Endometrial microvascular endothelial cells (primary cell): ENCODE measurements around the gene CD8B2. TPM values are rescaled to one million over a fixed set of nuclear protein-coding genes. Genes with fewer than 3 reads are reported as not detected.
"Not testable (repeated sequence)": the region's sequence is repeated elsewhere in the genome, so short reads cannot be mapped to it uniquely, and the experiment has no call there.

Experiments used
- in situ Hi-C: cut with HindIII; loops from 2 replicates; pipeline ENCODE4 v1.10.0; 2017; ENCODE audit warnings: low sequenced_read_pairs, low pct_unique_long_range_greater_than_20kb; ENCODE audit errors: inconsistent ontology term
- total RNA-seq: library from RNA; depleted of rRNA; stranded (reverse); fragments of >200 nt; gene quantifications from one replicate; pipeline ENCODE4 v1.2.3, GENCODE V29; 2015; ENCODE audit errors: inconsistent ontology term

CD8B2 gene
- total RNA-seq, 1 donor from 2014 or later = not detected

DNA sequence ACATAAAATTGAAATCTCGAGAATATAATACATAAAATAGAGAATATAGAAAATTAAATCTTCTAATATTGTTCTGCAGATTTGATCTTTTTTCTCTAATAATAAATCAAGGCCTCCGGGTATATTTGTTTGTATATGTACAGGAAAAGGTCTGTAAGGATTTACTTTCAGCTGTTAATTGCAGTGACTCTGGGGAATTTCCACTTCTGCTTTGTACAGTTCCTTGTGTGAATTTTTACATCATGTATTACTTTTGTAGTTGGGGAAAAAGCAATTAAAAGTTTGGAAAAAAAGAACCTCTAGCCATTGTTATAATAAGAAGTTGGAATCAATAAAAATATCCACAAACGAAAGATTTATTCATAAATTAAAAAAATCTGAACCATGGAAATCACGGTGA, 23.6 kb downstream of the CD8B2 start:
- in situ Hi-C loops = not testable (repeated sequence)

- in situ Hi-C loops = not testable (repeated sequence)
Observed at GRCh38 chr2:106511476-106511901, 24.3 kb downstream of the CD8B2 start.

GRCh38 chr2:106511934-106512333, 24.8 kb downstream of the CD8B2 start:
- in situ Hi-C loops = not testable (repeated sequence)

- in situ Hi-C loops = not testable (repeated sequence)
Observed at GRCh38 chr2:106513391-106513790, 26.2 kb downstream of the CD8B2 start.

DNA sequence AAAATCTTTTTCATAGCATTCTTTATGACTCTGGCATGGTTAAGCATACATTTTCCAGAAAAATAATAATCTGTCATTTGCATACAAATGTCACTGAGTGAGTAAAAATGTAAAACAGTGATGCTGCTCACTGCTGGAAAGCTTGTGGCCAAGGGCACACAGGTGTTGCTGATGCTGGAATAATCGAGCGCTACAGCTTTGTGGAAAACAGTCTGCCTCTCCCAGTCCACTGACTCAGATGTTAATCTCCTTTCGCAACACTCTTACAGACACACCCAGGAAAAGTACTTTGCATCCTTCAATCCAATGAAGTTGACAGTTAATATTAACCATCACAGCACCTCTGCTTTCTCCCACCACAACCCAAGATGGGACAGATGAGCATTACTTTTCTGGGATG, 27.7 kb downstream of the CD8B2 start:
- in situ Hi-C loops = not testable (repeated sequence)

GRCh38 chr2:106516436-106516835, 29.3 kb downstream of the CD8B2 start:
- in situ Hi-C loops = no loop called here

- in situ Hi-C loops = no loop called here
Observed at GRCh38 chr2:106516864-106517263, 29.7 kb downstream of the CD8B2 start.

- in situ Hi-C loops = no loop called here
Observed at GRCh38 chr2:106517329-106517728, 30.2 kb downstream of the CD8B2 start.

DNA sequence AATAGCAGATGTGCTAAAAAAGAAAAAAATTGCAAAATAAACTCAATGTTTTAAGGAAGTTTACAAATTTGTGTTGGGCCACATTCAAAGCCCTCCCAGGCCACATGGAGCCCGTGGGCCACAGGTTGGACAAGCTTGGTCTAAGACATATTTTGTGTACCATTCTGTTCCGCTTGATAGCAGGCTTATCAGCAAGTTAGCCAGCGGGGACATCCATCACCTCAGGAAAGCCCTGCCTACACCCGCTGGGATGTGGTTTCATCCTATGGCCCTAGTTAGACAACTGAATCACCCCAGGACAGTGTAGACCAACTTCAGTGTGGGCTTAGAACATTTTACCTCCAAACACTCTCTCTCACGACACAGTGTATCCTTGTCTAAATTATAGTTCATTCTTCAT, 32.6 kb downstream of the CD8B2 start:
- in situ Hi-C loops = no loop called here

DNA sequence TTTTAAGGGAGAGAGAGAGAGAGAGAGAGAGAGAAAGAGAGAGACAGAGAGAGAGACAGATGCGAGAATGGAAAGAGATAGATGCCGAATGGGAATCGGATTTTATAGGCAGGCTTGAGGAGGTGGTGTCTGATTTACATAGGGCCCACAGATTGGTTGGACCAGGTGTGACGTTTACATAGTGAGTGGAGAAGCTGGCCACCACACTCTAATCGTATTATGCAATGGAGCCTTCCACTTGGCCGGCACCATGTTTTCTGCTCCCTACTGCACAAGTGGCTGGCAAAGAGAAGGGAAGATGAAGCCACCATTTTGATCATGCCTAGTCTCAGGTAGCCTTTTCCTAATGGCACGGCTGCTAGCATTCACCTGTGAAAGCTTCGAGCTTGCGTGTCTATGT, 33.9 kb downstream of the CD8B2 start:
- in situ Hi-C loops = no loop called here

GRCh38 chr2:106523976-106524665, 37.0 kb downstream of the CD8B2 start:
- in situ Hi-C loops = no loop called here

- in situ Hi-C loops = no loop called here
Observed at GRCh38 chr2:106530866-106531265, 43.7 kb downstream of the CD8B2 start.

GRCh38 chr2:106531676-106532214, 44.6 kb downstream of the CD8B2 start:
- in situ Hi-C loops = no loop called here

GRCh38 chr2:106532236-106532635, 45.1 kb downstream of the CD8B2 start:
- in situ Hi-C loops = no loop called here

- in situ Hi-C loops = no loop called here
Observed at GRCh38 chr2:106534471-106534870, 47.3 kb downstream of the CD8B2 start.

DNA sequence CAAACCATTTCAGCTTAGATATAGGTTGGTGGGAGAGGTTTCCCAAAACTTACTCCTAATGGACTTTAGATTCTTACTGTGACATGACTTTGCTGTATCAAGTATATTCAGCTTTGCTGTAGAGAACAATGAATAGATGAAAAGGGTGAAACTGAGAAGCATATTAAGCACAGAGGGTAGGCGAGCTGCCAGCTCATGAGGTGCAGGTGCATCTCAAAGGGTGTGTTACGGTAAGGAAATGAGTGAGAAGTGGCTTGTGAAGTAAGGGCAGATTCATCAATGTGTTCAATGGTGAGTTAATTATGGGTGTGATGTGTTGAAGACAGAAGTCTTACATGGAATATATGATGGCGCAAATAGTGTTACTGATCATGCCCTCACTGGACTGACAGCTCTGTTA, 49.3 kb downstream of the CD8B2 start:
- in situ Hi-C loops = no loop called here

DNA sequence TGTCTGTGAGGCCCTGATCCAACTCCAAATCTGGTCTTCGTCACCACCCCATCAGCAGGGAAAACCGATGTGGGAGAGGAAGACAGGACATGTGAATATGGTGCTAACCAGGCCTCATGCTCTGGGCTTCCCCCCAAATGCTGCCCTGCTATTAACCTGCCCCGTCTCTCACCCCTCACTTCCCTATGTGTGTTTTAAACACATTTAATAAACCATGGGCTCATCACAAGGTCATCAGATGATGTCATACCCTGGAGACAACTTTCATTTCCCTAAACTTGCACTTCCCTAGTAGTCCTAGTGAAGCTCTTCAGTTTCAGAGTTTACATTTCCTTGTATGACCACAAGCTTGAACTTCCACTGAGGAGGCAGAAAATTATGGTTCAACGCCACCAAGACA, 49.9 kb downstream of the CD8B2 start:
- in situ Hi-C loops = no loop called here

DNA sequence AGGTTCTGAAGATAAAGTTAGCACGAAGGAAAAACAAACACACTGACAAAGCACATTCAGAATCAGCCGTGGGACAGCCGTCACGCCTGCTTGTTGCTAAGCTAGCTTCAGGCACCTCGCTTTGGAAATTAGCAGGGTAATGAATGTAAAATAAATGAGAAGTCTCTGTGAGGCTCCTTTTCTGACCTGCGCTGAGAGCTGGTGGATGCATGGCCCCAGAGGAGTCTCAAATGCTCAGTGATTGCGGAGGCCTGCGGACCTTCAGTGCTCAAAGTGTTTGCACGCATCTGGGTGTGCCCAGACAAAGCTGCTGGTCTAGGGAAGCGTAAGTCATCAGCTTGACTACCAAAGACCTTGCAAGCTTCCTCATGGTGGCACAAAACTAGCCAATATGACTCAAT, 50.6 kb downstream of the CD8B2 start:
- in situ Hi-C loops = no loop called here

DNA sequence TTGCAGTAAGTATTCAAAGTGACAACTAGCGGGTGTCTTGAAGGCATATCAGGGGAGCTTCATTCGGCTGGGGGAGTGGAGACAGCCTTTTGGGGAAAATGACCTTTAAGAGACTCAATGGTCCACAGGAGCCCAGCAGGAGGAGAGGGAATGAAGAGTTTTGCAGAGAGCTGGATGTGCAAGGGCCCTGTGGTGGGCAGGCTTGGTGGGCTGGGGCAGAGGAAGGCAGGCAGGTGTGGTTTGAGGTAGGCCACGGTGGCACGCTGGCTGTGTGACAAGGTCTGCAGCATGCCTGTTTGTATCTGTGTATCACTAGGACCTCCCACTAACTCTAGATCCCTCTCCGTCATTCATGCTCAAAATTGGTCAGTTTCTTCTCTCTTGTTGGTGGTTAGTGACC, 53.7 kb downstream of the CD8B2 start:
- in situ Hi-C loops = no loop called here

DNA sequence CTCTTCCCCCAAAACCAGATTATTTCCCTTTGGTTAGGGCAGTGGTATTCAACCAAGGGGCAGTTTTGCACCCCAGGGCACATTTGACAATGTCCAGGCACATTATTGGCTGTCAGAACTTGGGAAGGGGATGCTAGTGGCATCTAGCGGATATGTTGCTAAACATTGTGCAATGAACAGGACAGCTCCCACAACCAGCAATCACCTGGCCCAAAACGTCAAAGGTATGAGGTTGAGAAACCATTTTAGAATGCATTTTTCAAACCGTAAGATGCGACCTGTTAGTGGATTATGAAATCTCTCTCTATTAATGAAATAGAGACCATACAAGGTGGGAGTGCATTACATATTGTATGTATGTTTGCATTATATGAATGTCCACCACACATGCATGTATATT, 54.2 kb downstream of the CD8B2 start:
- in situ Hi-C loops = no loop called here
